ENCODE data around the gene SELENON.
A peak's percentile ranks its signal among the peaks of the same experiment; 100 is the strongest.

The SELENON gene

DNA sequence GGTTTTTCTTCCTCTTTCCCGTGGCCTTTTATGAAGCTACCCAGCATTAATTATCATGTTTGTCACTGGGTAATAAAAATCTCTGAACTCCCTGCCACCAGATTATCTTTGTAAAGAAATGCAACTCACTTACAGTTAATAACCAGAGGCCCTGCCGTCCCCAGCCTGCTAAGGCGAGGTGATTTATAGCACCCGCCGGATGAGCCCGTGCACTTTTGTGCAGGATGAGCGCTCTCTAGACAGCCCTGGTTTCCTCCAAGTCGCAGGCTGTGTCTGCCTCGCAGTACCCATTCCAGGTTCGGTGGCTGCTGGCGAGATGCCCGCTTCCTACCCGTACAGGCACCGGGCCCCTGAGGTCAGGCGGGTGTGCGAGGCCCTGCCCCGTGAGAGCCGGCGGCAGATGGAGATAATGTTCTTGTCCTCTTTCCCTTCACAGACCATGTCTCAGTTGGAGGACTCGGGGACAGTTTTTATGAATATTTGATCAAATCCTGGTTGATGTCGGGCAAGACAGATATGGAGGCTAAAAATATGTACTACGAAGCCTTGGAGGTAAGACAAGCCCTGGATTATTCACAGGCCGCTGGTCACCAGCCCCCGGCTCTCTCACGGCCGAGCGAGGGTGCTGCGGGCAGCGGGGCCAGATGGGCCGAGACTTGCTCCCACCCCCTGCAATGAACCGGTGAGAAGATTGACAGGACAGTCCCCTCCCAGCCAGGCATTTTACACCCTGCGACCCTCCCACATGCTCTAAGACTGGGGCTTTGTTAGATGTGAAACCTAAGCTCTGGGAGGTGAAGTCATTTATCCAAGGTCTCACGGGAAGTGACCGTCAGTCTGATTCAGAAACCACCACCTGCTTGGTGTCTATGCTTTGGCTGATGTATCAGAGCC is 28.5 kb upstream of the SELENON start:
- DNase-seq, result peak in 1 of 2 donors; percentile 89

GRCh38 chr1:25772164-25772563 is 27.8 kb upstream of the SELENON start:
- no peak for DNase-seq

GRCh38 chr1:25772692-25773245 is 27.2 kb upstream of the SELENON start:
- no peak for DNase-seq

DNA sequence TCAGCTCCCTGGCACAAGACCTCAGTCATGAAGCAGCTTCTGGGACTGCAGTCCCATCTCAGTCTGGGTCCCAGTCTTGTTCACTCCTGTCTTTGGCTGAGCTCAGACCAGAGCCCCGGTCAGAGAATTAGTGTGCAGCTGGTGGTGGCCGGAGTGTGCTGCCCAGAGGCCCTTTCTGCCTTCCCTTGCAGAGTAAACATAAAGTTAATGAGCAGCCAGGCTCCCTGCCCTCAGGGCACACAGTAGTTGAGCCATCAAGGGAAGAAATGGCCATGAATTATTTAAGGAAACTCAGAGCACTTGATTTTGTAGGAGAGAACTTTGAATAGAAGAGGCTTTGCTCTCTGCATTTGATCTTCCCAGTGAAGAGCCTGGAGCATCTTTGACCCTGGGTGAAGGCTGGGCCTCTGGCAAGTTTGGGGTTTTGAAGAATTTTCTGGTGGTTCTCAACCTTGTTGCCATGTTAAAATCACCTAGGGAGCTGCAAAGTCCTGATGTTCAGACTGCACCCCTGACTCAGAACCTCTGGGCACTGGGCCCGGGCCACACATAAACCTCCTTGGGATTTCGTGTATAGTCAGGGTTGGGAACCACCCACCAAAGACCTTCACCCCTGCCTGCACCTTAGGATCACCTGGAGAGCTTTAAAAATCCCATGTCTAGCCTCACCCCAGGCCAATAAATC is 26.4 kb upstream of the SELENON start:
- DNase-seq, result no peak

DNA sequence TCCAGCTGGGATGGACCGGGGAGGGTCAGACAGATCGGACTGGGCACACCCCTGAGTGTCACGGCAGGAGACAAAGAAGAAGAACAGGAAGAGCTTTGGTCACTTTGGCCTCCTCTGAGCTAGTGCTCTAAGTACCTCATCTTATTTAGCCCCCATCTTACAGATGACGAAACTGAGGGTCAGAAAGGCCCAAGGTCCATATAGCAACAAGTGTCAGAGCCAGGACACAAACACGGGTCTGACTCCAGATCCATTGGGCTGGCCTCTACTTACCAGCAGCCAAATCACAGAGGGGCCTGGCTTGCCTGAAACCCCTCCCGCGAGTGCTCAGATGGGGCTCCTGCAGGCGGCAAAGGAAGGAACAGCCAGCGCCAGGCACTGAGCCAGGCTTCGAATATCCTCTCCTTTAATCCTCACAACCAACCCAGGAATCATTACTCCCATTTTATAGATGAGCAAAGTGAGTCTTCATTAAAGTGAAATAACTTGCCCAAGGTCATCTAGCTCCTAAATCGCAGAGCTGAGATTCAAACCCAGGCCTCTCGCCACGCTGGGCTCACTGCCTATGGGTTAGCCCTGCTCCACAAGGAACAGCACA is 25.7 kb upstream of the SELENON start:
- no peak for DNase-seq

GRCh38 chr1:25774921-25775771 is 24.8 kb upstream of the SELENON start:
- DNase-seq, result no peak

DNA sequence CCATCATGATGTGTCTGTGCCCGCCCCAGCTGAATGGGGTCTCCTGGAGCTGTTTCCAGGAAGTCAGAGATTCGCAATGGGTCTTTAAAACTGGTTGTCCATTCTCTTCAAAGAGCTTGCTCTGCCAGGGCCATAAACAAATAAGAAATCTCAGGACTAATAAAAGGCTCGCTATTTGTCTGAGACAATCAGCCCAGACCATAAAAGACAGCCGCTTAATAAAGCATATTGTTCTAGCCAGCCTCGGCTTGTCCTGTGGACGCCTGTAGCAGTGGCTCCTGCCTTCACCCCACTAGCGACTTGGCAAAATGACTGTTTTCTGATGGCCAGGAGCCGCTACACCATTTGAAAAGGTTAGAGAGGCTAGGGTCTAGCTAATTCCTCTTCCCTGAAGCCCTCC is 20.6 kb upstream of the SELENON start:
- DNase-seq, result no peak

DNA sequence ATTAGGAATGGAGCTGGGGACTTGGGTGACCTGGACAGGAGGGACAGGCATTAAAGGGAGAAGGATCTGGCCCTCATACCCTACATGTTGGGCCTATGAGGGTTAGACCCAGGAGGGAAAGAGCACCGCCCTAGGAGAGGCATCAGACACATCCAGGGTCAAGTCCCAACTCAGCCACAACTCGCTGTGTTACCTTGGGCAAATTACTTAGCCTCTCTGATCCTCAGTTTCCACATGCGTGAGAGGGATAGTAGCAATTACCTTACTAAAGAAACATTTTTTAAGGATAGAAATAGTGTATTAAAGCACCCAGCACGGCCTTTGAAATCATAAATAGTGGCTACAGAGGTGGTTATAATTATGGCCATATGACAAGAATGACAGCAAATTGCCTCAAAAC is 20.1 kb upstream of the SELENON start:
- no peak for DNase-seq

DNA sequence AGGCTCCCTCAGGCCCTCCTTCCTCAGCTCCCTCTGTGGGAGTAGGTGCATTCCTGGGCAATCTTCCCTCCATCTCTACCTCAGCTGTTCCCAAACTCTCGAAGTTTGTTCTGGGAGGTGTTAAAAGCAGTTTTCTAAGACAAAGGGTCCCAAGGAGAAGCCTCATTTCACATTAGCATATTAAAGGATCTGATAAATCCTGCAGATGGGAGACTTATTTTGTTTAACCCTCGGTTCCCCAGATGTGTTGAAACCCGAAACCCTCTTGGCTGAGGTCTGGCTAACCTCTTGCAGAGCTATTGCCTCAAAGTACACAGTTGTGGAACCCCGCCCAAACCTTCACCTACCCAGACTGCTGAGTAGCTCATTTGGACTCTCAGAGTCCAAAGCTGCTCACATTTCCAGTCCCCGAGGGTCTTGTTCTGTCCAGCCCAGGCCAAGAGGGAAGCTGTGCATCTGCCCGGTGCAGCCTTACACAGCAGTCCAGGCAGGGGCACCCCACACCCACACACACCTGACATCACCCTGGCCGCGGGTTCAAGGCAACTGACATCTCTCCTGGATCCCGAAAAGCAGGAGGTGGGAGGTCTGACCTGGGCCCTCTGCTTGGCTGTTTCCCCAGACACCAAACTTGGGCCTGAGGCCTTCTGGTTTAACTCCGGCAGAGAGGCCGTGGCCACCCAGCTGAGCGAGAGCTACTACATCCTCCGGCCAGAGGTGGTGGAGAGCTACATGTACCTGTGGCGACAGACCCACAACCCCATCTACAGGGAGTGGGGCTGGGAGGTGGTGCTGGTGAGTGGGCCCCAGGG is 19.5 kb upstream of the SELENON start:
- no peak for DNase-seq

DNA sequence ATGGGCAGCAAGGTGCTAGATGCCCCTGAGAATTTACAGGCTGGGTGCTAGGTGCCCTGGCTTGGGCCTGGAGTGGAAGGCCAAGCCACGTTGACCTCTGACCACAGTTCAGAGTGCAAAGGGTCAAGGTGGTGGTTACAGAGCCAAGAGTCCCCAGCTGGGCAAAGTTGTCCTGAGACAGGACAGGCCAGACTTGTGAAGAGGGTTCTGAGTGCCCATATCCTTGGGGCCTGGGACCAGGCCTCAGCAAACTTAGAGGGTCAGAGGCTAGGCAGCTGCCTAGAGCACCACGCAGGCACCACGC is 18.9 kb upstream of the SELENON start:
- DNase-seq, result no peak

DNA sequence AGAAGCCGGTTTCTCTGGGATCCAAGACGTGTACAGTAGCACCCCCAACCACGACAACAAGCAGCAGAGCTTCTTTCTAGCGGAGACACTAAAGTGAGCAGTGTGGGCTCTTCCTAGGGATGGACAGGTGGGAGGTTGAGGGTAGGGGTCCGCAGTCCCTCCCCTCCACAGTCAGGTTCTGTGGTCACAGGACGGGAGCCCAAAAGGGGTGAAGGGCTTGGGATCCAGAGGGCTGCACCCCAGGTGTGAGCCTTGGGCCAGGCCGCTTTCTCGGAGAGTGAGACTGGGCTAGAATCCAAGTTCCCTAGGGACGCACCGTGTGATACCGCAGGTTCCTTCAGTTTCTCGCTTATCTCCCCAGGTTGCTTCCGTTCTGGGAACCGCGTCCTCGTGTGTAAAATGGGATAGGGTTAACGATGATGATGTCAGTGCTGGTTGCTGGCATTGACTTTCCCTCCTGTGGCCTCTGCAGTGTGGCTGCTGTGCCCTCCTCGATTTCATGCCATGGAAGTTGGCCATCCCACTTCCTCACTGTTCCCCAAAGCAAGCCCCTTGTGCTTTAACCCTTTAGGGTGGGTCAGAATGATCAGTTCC is 17.3 kb upstream of the SELENON start:
- DNase-seq, result no peak

- no peak for DNase-seq
Measured at GRCh38 chr1:25784575-25785051, 15.4 kb upstream of the SELENON start.

GRCh38 chr1:25785333-25786067 is 14.5 kb upstream of the SELENON start:
- no peak for DNase-seq

- no peak for DNase-seq
Measured at GRCh38 chr1:25786887-25787759, 12.9 kb upstream of the SELENON start.

DNA sequence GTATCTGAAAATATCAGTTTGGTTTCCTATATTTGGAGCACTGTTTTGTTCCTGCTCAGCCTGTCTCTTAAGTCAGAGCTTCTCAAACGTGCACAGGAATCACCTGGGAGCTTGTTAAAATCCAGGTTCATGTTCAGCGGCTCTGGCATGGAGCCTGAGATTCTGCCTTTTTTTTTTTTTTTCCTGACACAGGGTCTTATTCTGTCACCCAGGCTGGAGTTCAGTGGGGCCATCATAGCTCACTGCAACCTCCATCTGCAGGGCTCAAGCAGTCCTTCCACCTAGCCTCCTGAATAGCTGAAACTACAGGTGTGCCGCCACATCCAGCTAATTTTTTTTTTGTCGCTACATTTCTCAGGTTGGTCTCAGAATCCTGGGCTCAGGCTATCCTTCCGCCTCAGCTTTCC is 12.2 kb upstream of the SELENON start:
- no peak for DNase-seq

DNA sequence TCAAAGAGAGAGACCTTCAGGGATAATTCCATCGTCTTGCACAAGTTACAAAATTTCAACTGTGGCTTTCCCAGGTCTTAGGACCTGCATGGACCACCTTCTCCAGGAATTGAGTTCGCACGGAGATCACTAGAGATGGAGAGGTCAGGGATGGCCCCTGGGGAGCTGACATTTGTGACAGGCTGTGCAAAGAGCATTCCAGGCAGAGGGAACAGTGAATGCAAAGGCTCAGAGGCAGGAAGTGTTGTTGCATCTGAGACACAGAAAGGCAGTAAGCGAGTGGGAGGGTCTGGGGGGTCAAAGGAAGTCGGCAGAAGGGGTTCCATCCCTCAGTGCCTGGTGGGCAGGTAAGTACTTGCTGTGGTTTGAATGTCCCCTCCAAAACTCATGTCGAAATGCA is 9.5 kb upstream of the SELENON start:
- no peak for DNase-seq

GRCh38 chr1:25792115-25792514 is 7.9 kb upstream of the SELENON start:
- DNase-seq, result no peak

DNA sequence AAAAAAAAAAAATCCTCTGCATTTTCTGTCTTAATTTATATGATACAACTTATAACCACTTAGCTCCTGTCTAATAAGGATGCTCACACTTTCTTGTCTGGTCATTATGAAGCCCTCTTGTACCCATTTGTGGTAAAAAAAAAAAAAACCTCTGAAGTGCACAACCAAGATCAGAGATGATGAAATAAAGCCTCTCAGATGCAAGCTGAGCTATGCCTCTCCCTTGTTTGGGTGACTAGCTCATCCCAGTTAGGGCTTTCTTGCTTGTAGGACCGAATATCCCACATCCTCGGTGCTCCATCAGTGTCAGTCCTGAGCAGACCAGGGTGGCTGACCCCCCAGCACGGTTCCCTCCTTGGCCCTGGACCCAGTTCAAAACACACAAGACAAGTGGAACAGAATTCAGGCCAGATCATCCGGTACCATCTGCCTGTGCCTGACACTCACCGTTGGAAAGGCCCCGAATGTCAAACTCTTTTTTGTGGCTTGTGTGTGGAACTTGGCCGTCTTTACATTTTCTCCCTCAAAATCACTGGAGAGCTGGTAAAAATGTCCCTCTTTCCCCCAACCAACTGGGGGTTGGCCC is 6.3 kb upstream of the SELENON start:
- no peak for DNase-seq

- DNase-seq, result no peak
Measured at GRCh38 chr1:25794325-25794724, 5.7 kb upstream of the SELENON start.
